AG04449 (cell line): ENCODE measurements around the gene DTL.

Experiments
- CTCF ChIA-PET: fragments of 350-600 bp; formaldehyde crosslinking; extraction: SDS; loops from one replicate; lab custom pipeline; 2021; ENCODE audit warnings: antibody characterized with exemption; lab: Yijun Ruan, JAX
- POLR2A ChIA-PET: fragments of 400-600, 350-600 bp; formaldehyde crosslinking; extraction: SDS; loops from one replicate; lab custom pipeline; 2020; ENCODE audit warnings: antibody characterized with exemption, inconsistent platforms; lab: Yijun Ruan, JAX
- DNase-seq: peaks from one replicate; pipeline ENCODE4 v3.0.0-alpha.2; 2010; ENCODE audit warnings: low read depth, low spot score
- H3K4me3 ChIP-seq: 2 replicates; pipeline ENCODE4 v1.5.1; 2011; ENCODE audit warnings: low read depth, mild to moderate bottlenecking, control low read depth, low read length
- TF ChIP-seq, protein P1 (sequence below): IDR thresholded peaks from one replicate; pipeline ENCODE4 v1.5.1; 2011; ENCODE audit warnings: mild to moderate bottlenecking, moderate library complexity, low read length, control low read depth, inconsistent platforms; ENCODE audit not compliant: insufficient read depth; ENCODE audit errors: missing control alignments

DTL gene

DNA sequence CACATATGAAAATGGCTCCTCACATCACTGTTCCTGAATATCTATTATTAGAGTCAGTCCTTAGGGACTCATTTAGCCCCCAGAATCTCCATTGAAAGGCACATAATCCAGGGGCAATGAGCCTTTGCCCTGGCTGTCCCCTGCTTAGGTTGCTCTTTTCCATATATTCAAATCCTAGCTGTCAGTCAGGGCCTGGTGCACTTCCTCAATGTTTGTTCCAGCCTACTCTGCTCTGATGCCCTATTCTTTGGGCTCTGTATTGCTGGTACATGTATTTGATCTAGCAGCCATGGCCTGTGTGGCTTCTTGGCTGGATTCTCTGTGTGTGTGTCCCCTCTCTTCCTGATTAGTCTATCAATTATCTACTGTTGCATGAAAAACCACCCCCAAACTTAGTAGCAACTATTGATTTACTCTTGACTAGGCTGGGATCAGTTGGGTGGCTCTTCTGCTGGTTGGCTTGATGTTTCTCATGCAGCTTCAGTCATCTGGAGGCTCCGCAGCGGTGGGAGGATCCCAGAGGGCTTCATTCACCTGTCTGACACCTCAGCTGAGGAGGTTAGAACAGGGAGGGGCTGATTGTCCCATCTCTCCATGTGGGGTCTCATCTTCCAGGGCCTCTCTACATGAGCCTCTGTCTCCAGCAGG is 107.5 kb downstream of the DTL start:
- POLR2A ChIA-PET, result no interaction called here
- no peak for DNase-seq
- CTCF ChIA-PET, result no interaction called here
- H3K4me3 ChIP-seq, result no peak overlapping the region
- TF ChIP-seq, protein P1, sequence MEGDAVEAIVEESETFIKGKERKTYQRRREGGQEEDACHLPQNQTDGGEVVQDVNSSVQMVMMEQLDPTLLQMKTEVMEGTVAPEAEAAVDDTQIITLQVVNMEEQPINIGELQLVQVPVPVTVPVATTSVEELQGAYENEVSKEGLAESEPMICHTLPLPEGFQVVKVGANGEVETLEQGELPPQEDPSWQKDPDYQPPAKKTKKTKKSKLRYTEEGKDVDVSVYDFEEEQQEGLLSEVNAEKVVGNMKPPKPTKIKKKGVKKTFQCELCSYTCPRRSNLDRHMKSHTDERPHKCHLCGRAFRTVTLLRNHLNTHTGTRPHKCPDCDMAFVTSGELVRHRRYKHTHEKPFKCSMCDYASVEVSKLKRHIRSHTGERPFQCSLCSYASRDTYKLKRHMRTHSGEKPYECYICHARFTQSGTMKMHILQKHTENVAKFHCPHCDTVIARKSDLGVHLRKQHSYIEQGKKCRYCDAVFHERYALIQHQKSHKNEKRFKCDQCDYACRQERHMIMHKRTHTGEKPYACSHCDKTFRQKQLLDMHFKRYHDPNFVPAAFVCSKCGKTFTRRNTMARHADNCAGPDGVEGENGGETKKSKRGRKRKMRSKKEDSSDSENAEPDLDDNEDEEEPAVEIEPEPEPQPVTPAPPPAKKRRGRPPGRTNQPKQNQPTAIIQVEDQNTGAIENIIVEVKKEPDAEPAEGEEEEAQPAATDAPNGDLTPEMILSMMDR, result no peak

DNA sequence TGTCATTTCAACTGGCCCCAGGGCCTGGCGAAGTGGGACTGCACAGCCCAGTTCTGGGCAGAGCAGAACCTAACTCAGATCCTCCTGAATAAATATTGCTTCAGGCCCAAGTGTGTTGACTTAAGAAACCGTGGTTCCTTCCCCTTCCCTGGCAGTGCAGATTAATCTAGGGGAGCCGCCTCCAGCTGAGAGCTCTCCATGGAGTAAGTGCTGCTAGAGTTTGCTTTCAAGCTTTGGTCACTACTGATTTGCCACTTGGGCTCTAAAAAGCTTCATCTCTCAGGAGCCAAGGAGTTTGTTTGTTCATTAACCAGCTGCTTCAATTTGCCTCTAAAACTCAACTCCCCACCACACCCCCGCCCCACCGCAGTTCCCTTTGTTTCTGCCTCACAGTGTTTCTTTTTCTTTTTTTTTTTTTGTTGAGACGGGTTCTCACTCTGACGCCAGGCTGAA is 112.1 kb downstream of the DTL start:
- TF ChIP-seq, protein P1, result no peak
- ChIA-PET CTCF (no interaction called here), POLR2A (no interaction called here)
- no peak for DNase-seq
- H3K4me3 ChIP-seq, result no peak overlapping the region

DNA sequence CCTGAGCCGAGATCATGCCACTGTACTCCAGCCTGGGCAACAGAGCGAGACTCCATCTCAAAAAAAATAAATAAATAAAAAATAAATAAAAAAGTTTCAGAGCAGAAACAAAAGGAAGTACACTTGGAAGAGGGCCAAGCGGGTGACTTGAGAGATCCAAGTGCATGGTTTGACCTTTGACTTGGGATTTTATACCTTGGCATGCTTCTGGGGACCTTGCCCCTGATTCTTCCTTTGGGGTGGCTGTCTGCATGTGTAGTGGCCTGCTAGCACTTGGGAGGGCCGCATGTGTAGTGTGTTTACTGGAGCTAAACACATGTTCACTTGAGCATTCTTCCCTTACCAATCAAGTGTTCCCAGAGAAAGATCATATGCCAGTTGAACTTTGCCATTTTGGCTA is 114.0 kb downstream of the DTL start:
- ChIA-PET POLR2A (no interaction called here), CTCF (no interaction called here)
- no peak overlapping the region for H3K4me3 ChIP-seq
- no peak for DNase-seq
- TF ChIP-seq, protein P1, result no peak

DNA sequence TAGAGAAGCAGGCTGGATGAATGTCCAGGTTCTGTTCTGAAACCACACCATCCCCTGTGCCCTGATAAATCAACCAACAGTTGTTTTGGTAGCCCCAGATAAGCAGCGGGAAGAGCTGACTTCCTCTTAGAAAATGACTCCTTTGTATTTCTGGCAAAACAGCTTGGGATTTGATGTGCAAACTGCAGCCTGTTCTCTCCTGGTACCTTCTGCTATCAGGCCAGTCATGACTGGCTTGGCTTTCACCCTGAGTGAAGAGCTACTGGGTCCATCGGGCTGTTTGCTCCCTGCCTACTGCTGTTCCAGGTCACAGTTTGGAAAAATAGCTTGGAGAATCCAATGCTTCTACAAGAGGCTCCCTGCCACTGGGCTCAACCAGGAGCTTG is 116.8 kb downstream of the DTL start:
- ChIA-PET CTCF (interaction anchor here (1.7 to 2.3 kb wide), 3 partner anchors 82 to 90 kb away, joined by 3 to 5 read pairs (median 4); no protein-coding TSS in a partner anchor), POLR2A (interaction anchor here (0.6 kb wide), 1 partner anchor 639 kb away, joined by 3 read pairs; the partner anchor contains the start of genes NSL1 and TATDN3)
- H3K4me3 ChIP-seq, result no peak overlapping the region
- DNase-seq, result no peak
- TF ChIP-seq, protein P1, result no peak

DNA sequence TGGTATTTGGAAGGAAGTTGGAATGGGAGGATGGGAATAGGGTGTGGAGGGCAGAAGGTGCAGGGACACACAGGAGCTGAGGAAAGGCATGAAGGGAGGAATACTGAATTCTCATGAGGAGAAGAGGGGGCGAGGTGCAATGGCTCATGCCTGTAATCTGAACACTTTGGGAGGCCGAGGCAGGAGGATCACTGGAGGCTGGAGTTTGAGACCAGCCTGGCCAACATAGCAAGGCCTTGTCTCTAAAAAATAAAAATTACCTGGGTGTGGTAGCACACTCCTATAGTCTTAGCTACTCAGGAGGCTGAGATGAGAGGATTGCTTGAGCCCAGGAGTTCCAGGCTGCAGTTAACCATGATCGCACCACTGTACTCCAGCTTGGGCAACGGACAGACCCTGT is 117.3 kb downstream of the DTL start:
- TF ChIP-seq, protein P1, result no peak
- ChIA-PET CTCF (interaction anchor here (1.8 to 2.3 kb wide), 2 partner anchors 82 to 91 kb away, joined by 4 to 5 read pairs; no protein-coding TSS in a partner anchor), POLR2A (no interaction called here)
- DNase-seq, result no peak
- no peak overlapping the region for H3K4me3 ChIP-seq

DNA sequence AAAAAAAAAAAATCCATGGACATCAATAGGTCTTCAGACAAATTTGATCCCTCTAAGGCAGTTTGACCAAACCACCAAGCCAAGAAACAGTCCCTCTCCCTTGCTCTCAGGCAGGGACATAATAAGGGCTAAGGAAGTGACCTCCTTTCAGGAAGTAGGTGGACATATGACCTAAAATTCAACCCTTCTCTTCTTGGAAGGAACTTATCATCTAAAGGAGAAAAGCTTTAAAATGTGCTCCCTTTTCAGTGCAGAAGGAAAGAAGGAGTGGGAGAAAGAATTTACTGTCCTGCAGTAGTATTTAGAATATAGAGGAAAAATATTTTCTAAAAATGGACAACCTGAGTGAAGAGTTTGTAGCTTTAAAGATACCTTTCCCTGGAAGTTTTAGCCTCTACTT is 118.1 kb downstream of the DTL start:
- ChIA-PET CTCF (interaction anchor here (0.9 kb wide), 1 partner anchor 138 kb away, joined by 3 read pairs; no protein-coding TSS in a partner anchor), POLR2A (no interaction called here)
- H3K4me3 ChIP-seq, result no peak overlapping the region
- no peak for DNase-seq
- TF ChIP-seq, protein P1, result no peak
